ENCODE data around the gene COX8C.
"Not testable (repeated sequence)": the region's sequence is repeated elsewhere in the genome, so short reads cannot be mapped to it uniquely, and the experiment has no call there.

The COX8C gene

DNA sequence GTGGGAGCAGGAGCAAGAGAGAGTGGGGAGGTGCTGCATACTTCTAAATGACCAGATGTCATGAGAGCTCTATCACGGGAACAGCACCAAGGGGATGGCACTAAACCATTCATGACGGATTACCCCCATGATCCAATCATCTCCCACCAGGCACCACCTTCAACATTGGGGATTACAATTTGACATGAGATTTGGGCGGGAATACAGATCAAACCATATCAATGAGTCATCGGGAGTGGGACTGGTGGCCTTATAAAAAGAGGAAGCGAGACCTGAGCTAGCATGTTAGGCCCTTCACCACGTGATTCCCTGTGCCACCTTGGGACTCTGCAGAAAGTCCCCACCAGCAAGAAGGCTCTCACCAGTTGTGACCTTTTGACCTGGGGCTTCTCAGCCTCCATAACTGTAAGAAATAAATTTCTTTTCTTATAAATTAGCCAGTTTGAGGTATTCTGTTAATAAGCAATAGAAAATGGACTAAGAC is 28.7 kb downstream of the COX8C start:
- no peak for DNase-seq (ENCODE audit: low spot score)

DNA sequence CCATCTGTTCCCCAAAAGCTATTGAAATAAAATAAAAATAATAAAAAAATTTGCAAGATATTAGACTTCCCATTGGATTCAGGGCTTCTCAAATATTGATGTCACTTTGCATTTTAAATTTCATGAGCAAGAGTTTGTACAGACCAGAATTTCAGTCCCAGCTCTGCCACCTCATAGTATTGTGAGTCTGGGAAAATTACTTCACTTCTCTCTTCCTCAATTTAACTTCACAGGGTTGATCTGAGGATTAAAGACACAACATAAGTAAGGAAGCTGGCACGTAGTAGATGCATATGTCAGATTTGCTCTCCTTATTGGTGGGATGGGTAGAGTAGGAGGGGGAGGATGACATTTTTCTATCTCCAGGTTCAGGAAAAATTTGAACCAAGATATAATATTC is 32.8 kb downstream of the COX8C start:
- DNase-seq (ENCODE audit: low spot score): no peak

DNA sequence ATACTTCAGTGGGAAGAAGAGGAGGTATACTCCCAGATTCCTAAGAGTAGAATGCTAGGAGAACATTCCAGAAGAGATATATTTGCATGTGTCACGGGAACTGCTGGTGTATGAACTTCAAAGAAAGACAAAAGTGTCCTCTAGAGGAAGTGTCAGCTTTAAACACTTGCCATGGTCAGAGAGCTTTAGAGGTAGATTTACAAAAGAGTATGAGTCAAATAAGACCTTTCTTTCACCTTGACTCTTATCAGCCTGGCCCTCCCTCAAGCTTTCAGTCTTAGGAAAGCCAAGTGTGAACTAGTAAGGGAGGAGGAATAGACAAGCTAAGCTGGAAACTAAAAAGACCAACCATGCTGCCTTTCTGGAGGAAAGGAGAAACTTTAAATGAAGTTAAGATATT is 34.7 kb downstream of the COX8C start:
- peak; percentile 6 for DNase-seq (ENCODE audit: low spot score)

DNA sequence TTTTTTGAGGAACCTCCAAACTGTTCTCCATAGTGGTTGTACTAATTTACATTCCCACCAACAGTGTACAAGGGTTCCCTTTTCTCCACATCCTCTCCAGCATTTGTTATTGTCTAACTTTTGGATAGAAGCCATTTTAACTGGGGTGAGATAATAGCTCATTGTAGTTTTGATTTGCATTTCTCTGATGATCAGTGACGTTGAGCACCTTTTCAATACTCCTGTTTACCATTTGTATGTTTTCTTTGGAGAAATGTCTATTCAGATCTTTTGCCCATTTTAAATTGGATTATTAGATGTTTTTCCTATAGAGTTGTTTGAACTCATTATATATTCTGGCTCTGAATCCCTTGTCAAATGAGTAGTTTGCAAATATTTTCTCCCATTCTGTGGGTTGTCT is 37.3 kb downstream of the COX8C start:
- not testable (repeated sequence) for DNase-seq (ENCODE audit: low spot score)

DNA sequence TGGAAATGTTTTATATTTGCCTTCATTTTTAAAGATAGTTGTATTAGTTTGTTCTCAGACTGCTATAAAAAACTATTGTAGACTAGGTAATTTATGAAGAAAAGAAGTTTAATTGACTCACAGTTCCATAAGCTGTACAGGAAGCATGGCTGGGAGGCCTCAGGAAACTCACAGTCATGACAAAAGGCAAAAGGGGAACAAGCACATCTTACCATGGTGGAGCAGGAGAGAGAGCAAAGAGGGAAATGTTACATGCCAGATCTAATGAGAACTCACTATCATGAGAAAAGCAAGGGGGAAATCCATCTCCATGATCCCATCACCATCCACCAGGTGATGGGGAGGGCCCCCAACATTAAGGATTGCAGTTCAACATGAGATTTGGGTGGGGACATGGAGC is 48.2 kb downstream of the COX8C start:
- no peak for DNase-seq (ENCODE audit: low spot score)

DNA sequence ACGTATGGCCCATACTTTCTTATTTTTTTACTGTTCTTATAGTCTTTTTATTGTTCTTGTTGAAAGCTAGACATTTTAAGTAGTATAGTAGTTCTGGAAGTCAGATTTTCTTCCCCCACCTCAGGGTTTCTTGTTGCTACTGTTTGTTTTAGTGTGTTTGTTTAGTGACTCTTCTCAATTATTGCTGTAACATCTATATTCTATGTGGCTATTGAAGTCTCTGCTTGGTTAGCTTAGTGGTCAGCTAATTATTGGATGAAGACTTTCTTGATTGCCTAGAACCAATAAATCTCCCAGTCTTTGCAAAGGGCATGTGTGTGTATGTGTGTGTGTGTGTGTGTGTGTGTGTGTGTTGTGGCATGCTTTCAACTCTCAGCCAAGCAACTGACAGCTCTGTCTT is 49.5 kb downstream of the COX8C start:
- DNase-seq (ENCODE audit: low spot score): no peak

Measured in kidney tubule cell (primary cell).